Neural progenitor cell (in vitro differentiated cells): Measurements from ENCODE around the gene ST7L. TPM values are rescaled to one million over a fixed set of nuclear protein-coding genes. Genes with fewer than 3 reads are reported as not detected.

Experiments used
- DNase-seq: peaks from one replicate; pipeline ENCODE4 v3.0.0-alpha.2; 2016; ENCODE audit warnings: low spot score
- H2AFZ ChIP-seq: fragments of 200-600 bp; sonication (generic); replicated peaks from 2 replicates; pipeline ENCODE4 v1.6.1; 2016; ENCODE audit warnings: antibody characterized with exemption
- H3F3A ChIP-seq: fragments of 200-600 bp; sonication (generic); 2 replicates; pipeline ENCODE4 v1.6.1; 2016; ENCODE audit warnings: antibody characterized with exemption, low read depth
- H3K27ac ChIP-seq: fragments of 200-600 bp; sonication (generic); 2 replicates; pipeline ENCODE4 v1.5.1; 2016; ENCODE audit warnings: mild to moderate bottlenecking
- H3K27me3 ChIP-seq: fragments of 200-600 bp; sonication (generic); 2 replicates; pipeline ENCODE4 v1.6.1; 2016; ENCODE audit warnings: mild to moderate bottlenecking, moderate library complexity
- H3K36me3 ChIP-seq: fragments of 200-600 bp; sonication (generic); 2 replicates; pipeline ENCODE4 v1.5.1; 2016
- H3K4me1 ChIP-seq: fragments of 200-600 bp; sonication (generic); 2 replicates; pipeline ENCODE4 v1.6.1; 2016; ENCODE audit warnings: mixed run types
- H3K4me2 ChIP-seq: fragments of 200-600 bp; sonication (generic); 2 replicates; pipeline ENCODE4 v1.6.1; 2016
- H3K4me3 ChIP-seq: fragments of 200-600 bp; sonication (generic); 2 replicates; pipeline ENCODE4 v1.5.1; 2016
- H3K79me2 ChIP-seq: fragments of 200-600 bp; sonication (generic); 2 replicates; pipeline ENCODE4 v1.6.1; 2016; ENCODE audit warnings: low read depth
- H3K9ac ChIP-seq: fragments of 200-600 bp; sonication (generic); 2 replicates; pipeline ENCODE4 v1.6.1; 2016
- H3K9me3 ChIP-seq: fragments of 200-600 bp; sonication (generic); 2 replicates; pipeline ENCODE4 v1.5.1; 2016; ENCODE audit warnings: low read depth
- H4K20me1 ChIP-seq: fragments of 200-600 bp; sonication (generic); 2 replicates; pipeline ENCODE4 v1.6.1; 2016; ENCODE audit warnings: low read depth
- H3K27ac Mint-ChIP-seq: 3 replicates; pipeline ENCODE4 v1.8.0; 2021; ENCODE audit warnings: mixed read lengths
- H3K27me3 Mint-ChIP-seq: 2 replicates; pipeline ENCODE4 v1.8.0; 2022; ENCODE audit warnings: low read depth, mild to moderate bottlenecking, inconsistent platforms, moderate library complexity, mixed read lengths; ENCODE audit not compliant: insufficient read depth
- H3K36me3 Mint-ChIP-seq: 3 replicates; pipeline ENCODE4 v1.8.0; 2021; ENCODE audit warnings: mixed read lengths
- H3K4me1 Mint-ChIP-seq: 3 replicates; pipeline ENCODE4 v1.8.0; 2021; ENCODE audit warnings: mixed read lengths
- H3K4me3 Mint-ChIP-seq: 3 replicates; pipeline ENCODE4 v1.8.0; 2021; ENCODE audit warnings: mild to moderate bottlenecking, moderate library complexity, mixed read lengths
- H3K9me3 Mint-ChIP-seq: 3 replicates; pipeline ENCODE4 v1.8.0; 2020; ENCODE audit warnings: mixed read lengths
- EZH2 ChIP-seq: fragments of 200-600 bp; sonication (generic); IDR thresholded peaks from 2 replicates; pipeline ENCODE4 v1.6.1; 2017; ENCODE audit warnings: antibody characterized with exemption, mild to moderate bottlenecking, moderate library complexity
- EZH2phosphoT487 ChIP-seq: fragments of 200-600 bp; sonication (generic); IDR thresholded peaks from 2 replicates; pipeline ENCODE4 v1.6.1; 2017; ENCODE audit warnings: antibody characterized with exemption
- total RNA-seq: library from RNA; depleted of rRNA; stranded (reverse); fragments of >200 nt; gene quantifications from 2 replicates; pipeline ENCODE4 v1.2.3, GENCODE V29; 2015; ENCODE audit warnings: low replicate concordance
- TF ChIP-seq, protein P1 (sequence below): fragments of 200-600 bp; sonication (generic); IDR thresholded peaks from 2 replicates; pipeline ENCODE4 v1.5.1; 2017; ENCODE audit warnings: antibody characterized with exemption, mild to moderate bottlenecking

The ST7L gene
- total RNA-seq, 1 donor from 2014 or later = 26.1 TPM

DNA sequence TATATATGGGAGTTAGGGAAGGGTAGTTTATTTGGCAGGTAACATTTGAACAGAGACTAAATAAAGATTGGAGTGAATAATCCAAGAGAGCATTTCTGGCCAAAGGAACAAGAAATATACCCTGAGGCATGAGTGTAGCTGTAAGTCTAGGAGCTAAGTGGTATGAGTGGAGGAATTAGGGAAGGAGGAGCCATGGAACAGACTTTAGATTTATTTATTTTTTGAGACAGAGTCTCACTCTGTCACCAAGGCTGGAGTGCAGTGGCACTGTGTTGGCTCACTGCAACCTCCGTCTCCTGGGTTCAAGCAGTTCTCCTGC, 19.1 kb upstream of the ST7L start:
- H2AFZ ChIP-seq = no peak overlapping the region
- no peak for DNase-seq
- Mint-ChIP-seq H3K9me3 (peaks cover 11% of the 10 kb centered on the region), H3K27me3 (peaks cover 2% of the 10 kb centered on the region), H3K4me1 (peaks cover 5% of the 10 kb centered on the region), H3K27ac (no peak overlapping the region), H3K4me3 (no peak overlapping the region), H3K36me3 (peaks cover 23% of the 10 kb centered on the region)
- H4K20me1 ChIP-seq = peaks cover 53% of the 10 kb centered on the region
- no peaks in the 10 kb centered on the region for H3K4me1 ChIP-seq
- H3K79me2 ChIP-seq = peaks cover 87% of the 10 kb centered on the region
- H3K4me2 ChIP-seq = no peak overlapping the region
- H3K27ac ChIP-seq = no peak overlapping the region
- no peak overlapping the region for H3K9ac ChIP-seq
- H3F3A ChIP-seq = peaks cover 17% of the 10 kb centered on the region
- H3K36me3 ChIP-seq = peaks cover 6% of the 10 kb centered on the region
- H3K9me3 ChIP-seq = peaks cover 5% of the 10 kb centered on the region
- no peaks in the 10 kb centered on the region for H3K27me3 ChIP-seq
- no peak overlapping the region for H3K4me3 ChIP-seq
- TF ChIP-seq EZH2phosphoT487 (no peak), EZH2 (no peak)
- TF ChIP-seq, protein P1, sequence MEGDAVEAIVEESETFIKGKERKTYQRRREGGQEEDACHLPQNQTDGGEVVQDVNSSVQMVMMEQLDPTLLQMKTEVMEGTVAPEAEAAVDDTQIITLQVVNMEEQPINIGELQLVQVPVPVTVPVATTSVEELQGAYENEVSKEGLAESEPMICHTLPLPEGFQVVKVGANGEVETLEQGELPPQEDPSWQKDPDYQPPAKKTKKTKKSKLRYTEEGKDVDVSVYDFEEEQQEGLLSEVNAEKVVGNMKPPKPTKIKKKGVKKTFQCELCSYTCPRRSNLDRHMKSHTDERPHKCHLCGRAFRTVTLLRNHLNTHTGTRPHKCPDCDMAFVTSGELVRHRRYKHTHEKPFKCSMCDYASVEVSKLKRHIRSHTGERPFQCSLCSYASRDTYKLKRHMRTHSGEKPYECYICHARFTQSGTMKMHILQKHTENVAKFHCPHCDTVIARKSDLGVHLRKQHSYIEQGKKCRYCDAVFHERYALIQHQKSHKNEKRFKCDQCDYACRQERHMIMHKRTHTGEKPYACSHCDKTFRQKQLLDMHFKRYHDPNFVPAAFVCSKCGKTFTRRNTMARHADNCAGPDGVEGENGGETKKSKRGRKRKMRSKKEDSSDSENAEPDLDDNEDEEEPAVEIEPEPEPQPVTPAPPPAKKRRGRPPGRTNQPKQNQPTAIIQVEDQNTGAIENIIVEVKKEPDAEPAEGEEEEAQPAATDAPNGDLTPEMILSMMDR = no peak

DNA sequence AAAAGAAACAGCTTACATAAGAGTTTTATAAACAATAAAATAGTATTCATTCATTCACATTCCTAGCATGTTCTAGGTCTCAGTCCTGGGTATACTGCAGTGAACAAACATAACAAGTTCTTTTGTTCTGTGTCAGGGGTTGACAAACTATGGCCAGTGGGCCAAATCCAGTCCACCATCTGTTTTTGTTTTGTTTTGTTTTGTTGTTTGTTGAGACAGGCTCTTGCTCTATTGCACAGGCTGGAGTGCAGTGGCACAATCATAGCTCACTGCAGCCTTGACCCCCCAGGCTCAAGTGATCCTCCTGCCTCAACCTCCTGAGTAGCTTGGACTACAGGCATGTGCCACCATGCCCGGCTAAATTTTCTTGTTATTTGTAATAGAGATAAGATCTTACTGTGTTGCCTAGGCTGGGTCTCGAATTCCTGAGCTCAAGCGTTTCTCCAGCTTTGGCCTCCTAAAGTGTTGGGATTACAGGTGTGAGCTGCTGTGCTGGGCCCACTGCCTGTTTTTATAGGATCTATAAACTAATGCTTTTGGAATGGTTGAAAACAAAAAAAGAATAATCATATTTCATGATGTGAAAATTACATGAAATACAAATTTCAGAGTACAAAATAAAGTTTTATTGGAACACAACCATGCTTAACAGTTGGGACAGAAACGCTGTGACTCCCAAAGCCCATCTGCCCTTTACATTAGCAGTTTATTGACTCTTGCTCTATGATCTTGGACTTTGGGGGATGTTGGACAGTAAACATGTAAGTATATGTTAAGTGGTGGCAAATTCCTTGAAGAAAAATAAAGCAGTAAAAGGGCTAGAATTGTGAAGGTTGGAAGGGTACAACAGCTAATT, 18.5 kb upstream of the ST7L start:
- no peak for TF ChIP-seq EZH2
- TF ChIP-seq EZH2phosphoT487 = no peak
- TF ChIP-seq, protein P1 = no peak
- H3K4me2 ChIP-seq = no peak overlapping the region
- no peak for DNase-seq
- no peak overlapping the region for H3K4me3 ChIP-seq
- peaks cover 5% of the 10 kb centered on the region for H3K9me3 ChIP-seq
- H3K79me2 ChIP-seq = peaks cover 87% of the 10 kb centered on the region
- no peak overlapping the region for H2AFZ ChIP-seq
- no peak overlapping the region for H3K4me3 Mint-ChIP-seq
- no peak overlapping the region for H3K27ac Mint-ChIP-seq
- H3K9ac ChIP-seq = no peak overlapping the region
- no peaks in the 10 kb centered on the region for H3K4me1 ChIP-seq
- peaks cover 21% of the 10 kb centered on the region for H3K36me3 Mint-ChIP-seq
- H4K20me1 ChIP-seq = peaks cover 59% of the 10 kb centered on the region
- peaks cover 5% of the 10 kb centered on the region for H3K4me1 Mint-ChIP-seq
- no peaks in the 10 kb centered on the region for H3K27me3 ChIP-seq
- peaks cover 11% of the 10 kb centered on the region for H3K9me3 Mint-ChIP-seq
- H3F3A ChIP-seq = peaks cover 17% of the 10 kb centered on the region
- H3K27ac ChIP-seq = no peak overlapping the region
- H3K27me3 Mint-ChIP-seq = peaks cover 2% of the 10 kb centered on the region
- peaks cover 6% of the 10 kb centered on the region for H3K36me3 ChIP-seq

DNA sequence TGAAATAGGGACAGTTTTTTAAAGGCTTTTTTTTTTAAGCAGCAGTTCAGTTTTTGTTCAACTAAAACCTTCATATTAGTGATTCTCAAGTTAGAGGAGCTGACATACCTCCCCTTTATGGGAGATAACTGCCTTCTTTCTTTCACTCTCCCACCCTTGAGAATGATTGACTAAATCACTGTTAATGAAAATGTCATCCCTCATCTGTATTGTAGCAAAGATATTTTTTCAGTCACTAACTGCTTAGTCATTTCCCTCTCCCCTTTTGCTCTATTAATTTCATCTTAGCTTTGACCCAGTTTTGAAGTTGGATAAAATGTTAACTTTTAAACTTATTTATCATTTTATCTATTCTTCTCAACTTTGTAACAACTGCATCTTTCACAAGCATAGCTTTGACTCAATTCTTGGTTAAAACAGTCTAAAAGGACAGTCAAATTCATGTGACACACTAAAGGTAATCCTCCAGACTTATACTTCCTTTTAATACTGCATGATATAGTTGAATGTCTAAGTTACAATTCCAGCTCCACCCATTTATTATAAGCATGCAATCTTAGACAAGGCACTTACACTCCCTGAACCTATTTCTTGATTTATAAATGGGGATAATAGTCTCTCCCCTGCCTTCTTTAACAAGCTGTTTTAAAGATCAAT, 17.8 kb upstream of the ST7L start:
- no peak overlapping the region for H3K4me3 Mint-ChIP-seq
- Histone ChIP-seq H3K27ac (no peak overlapping the region), H3K9ac (no peak overlapping the region), H3K9me3 (peaks cover 5% of the 10 kb centered on the region), H3K4me2 (no peak overlapping the region), H3K4me3 (no peak overlapping the region), H4K20me1 (peaks cover 61% of the 10 kb centered on the region), H3K4me1 (no peaks in the 10 kb centered on the region), H2AFZ (no peak overlapping the region), H3F3A (peaks cover 17% of the 10 kb centered on the region), H3K36me3 (peaks cover 6% of the 10 kb centered on the region), H3K79me2 (peaks cover 87% of the 10 kb centered on the region), H3K27me3 (no peaks in the 10 kb centered on the region)
- H3K27ac Mint-ChIP-seq = no peak overlapping the region
- peaks cover 5% of the 10 kb centered on the region for H3K4me1 Mint-ChIP-seq
- H3K27me3 Mint-ChIP-seq = peaks cover 2% of the 10 kb centered on the region
- no peak for TF ChIP-seq EZH2phosphoT487
- TF ChIP-seq, protein P1 = no peak
- no peak for TF ChIP-seq EZH2
- no peak for DNase-seq
- peaks cover 17% of the 10 kb centered on the region for H3K36me3 Mint-ChIP-seq
- H3K9me3 Mint-ChIP-seq = peaks cover 9% of the 10 kb centered on the region
